Right renal pelvis (tissue), 4 donors: ENCODE results near the gene CCNA2. TPM values are rescaled to one million over a fixed set of nuclear protein-coding genes. Genes with fewer than 3 reads are reported as not detected.

Source experiments
- DNase-seq, 4 donors: peaks; one replicate each; pipeline ENCODE4 v3.0.0-alpha.2; 2013; ENCODE audit warnings: low read depth in 4 of 4, low spot score in 3 of 4, missing footprints in 1 of 4
- polyA plus RNA-seq, 4 donors: library from polyadenylated mRNA; unstranded; fragments of 120-200 nt; gene quantifications; one replicate each; pipeline ENCODE4 v1.2.1, GENCODE V29; 2013; ENCODE audit not compliant: insufficient read length in 4 of 4

Gene CCNA2
- polyA plus RNA-seq, 4 donors = 33.7 to 40.9 (median 37.1) TPM

- DNase-seq = no peak
Observed at GRCh38 chr4:121778991-121779628, 44.6 kb downstream of the CCNA2 start.

GRCh38 chr4:121777625-121778024, 46.1 kb downstream of the CCNA2 start:
- no peak for DNase-seq

- DNase-seq = no peak
Observed at GRCh38 chr4:121776610-121777401, 46.9 kb downstream of the CCNA2 start.

GRCh38 chr4:121773883-121774282, 49.8 kb downstream of the CCNA2 start:
- DNase-seq = no peak

- DNase-seq = no peak
Observed at GRCh38 chr4:121771869-121772268, 51.8 kb downstream of the CCNA2 start.

- no peak for DNase-seq
Observed at GRCh38 chr4:121769341-121769740, 54.3 kb downstream of the CCNA2 start.

- DNase-seq = no peak
Observed at GRCh38 chr4:121767166-121767565, 56.5 kb downstream of the CCNA2 start.

Other genes with a start within 250 kb of the CCNA2 start
- 100 to 1,000 TPM; 403 to 472 (median 450) TPM for gene ANXA5, start 126.9 kb downstream of the CCNA2 start, polyA plus RNA-seq
- 1 to 10 TPM in 1 of 4 donors, under 1 TPM in 3; 0.53 to 1.4 (median 0.69) TPM for gene SMIM43, start 58.7 kb downstream of the CCNA2 start, polyA plus RNA-seq
- gene EXOSC9, start 22.6 kb downstream of the CCNA2 start, polyA plus RNA-seq = 10 to 100 TPM; 43.6 to 55.6 (median 51.0) TPM
- gene BBS7, start 46.6 kb upstream of the CCNA2 start, polyA plus RNA-seq = 10 to 100 TPM; 24.4 to 28.2 (median 27.4) TPM
- gene TRPC3, start 128.2 kb upstream of the CCNA2 start, polyA plus RNA-seq = 1 to 10 TPM in 2 of 4 donors, under 1 TPM in 2; 0.97 to 1.2 (median 1.0) TPM